Measurements from ENCODE around the gene DIABLO.

- no peak for TF ChIP-seq CTCF (IDR thresholded peaks at IDR 0.05; ENCODE audit: insufficient read depth, low read depth, low read length)
- no peak for TF ChIP-seq EZH2 (IDR thresholded peaks at IDR 0.05; ENCODE audit: insufficient read depth, low read length)
These were observed 10.1 kb downstream of the DIABLO start for GRCh38 chr12:122215771-122216170.

All from astrocyte (in vitro differentiated cells and primary cell).